GM18511 (cell line): ENCODE measurements around the gene SLC12A8.

Source experiments
- ATAC-seq: cut with Tn5 transposase; IDR thresholded peaks from one replicate; pipeline ENCODE4 v1.9.1; 2021; ENCODE audit warnings: mild to moderate bottlenecking, moderate library complexity; ENCODE audit not compliant: unreplicated experiment

The SLC12A8 gene

GRCh38 chr3:125214738-125215137 is 2.2 kb upstream of the SLC12A8 start:
- ATAC-seq: no peak

- ATAC-seq: no peak
Measured at GRCh38 chr3:125213946-125214542, 1.5 kb upstream of the SLC12A8 start.

- ATAC-seq: no peak
Measured at GRCh38 chr3:125213364-125213755, 812 bp upstream of the SLC12A8 start.

GRCh38 chr3:125212091-125212508 is 448 bp downstream of the SLC12A8 start:
- no peak for ATAC-seq

- no peak for ATAC-seq
Measured at GRCh38 chr3:125211523-125212090, 941 bp downstream of the SLC12A8 start.

GRCh38 chr3:125207949-125208568 is 4.5 kb downstream of the SLC12A8 start:
- no peak for ATAC-seq

GRCh38 chr3:125207507-125207906 is 5.0 kb downstream of the SLC12A8 start:
- ATAC-seq: no peak

- no peak for ATAC-seq
Measured at GRCh38 chr3:125206934-125207333, 5.6 kb downstream of the SLC12A8 start.

- no peak for ATAC-seq
Measured at GRCh38 chr3:125203731-125204130, 8.8 kb downstream of the SLC12A8 start.

GRCh38 chr3:125202197-125202596 is 10.4 kb downstream of the SLC12A8 start:
- ATAC-seq: no peak

GRCh38 chr3:125200731-125201139 is 11.8 kb downstream of the SLC12A8 start:
- ATAC-seq: peak; percentile 88

GRCh38 chr3:125194849-125195601 is 17.5 kb downstream of the SLC12A8 start:
- ATAC-seq: no peak

GRCh38 chr3:125194061-125194848 is 18.3 kb downstream of the SLC12A8 start:
- no peak for ATAC-seq

GRCh38 chr3:125192190-125193035 is 20.1 kb downstream of the SLC12A8 start:
- ATAC-seq: peak; percentile 75

GRCh38 chr3:125191730-125192129 is 20.8 kb downstream of the SLC12A8 start:
- ATAC-seq: peak; percentile 19

- no peak for ATAC-seq
Measured at GRCh38 chr3:125191256-125191655, 21.3 kb downstream of the SLC12A8 start.

- ATAC-seq: no peak
Measured at GRCh38 chr3:125190786-125191185, 21.8 kb downstream of the SLC12A8 start.

- ATAC-seq: no peak
Measured at GRCh38 chr3:125189378-125190165, 23.0 kb downstream of the SLC12A8 start.

- ATAC-seq: no peak
Measured at GRCh38 chr3:125188955-125189354, 23.6 kb downstream of the SLC12A8 start.
